ENCODE measurements around the gene C12orf56. TPM values are rescaled to one million over a fixed set of nuclear protein-coding genes. Genes with fewer than 3 reads are reported as not detected.
"Not testable (repeated sequence)": the region's sequence is repeated elsewhere in the genome, so short reads cannot be mapped to it uniquely, and the experiment has no call there.

C12orf56 gene
- total and polyA plus RNA-seq, 4 donors: 0.08 to 0.47 (median 0.24) TPM; not detected in 1

GRCh38 chr12:64293654-64294364, 96.7 kb downstream of the C12orf56 start:
- H3K9me3 ChIP-seq (ENCODE audit: control insufficient read depth in 4 of 4, low read length in 3 of 4): no peaks in the 10 kb centered on the region
- no peak overlapping the region for H3K4me3 ChIP-seq (ENCODE audit: low read depth in 1 of 3, low read length in 3 of 3)
- H3K27ac ChIP-seq (ENCODE audit: low read depth in 1 of 2, low read length in 2 of 2): no peak overlapping the region
- no peaks in the 10 kb centered on the region for H3K4me1 ChIP-seq (ENCODE audit: control insufficient read depth in 4 of 4, insufficient read depth in 4 of 4, low read length in 3 of 4)
- no peaks in the 10 kb centered on the region for H3K27me3 ChIP-seq (ENCODE audit: control insufficient read depth in 4 of 4, insufficient read depth in 4 of 4, low read length in 3 of 4)
- H3K36me3 ChIP-seq (ENCODE audit: control insufficient read depth in 4 of 4, insufficient read depth in 3 of 4, low read depth in 1 of 4, low read length in 3 of 4): no peaks in the 10 kb centered on the region
- 65% methylated on average over 4 of the region's 4 CpGs for WGBS
- no peak for TF ChIP-seq YY1 (IDR thresholded peaks at IDR 0.05)
- no peak for TF ChIP-seq TAF1 (conservative IDR thresholded peaks at IDR 0.05)
- TF ChIP-seq REST (IDR thresholded peaks at IDR 0.05): no peak
- no peak for TF ChIP-seq FOXA2 (IDR thresholded peaks at IDR 0.05)
- no peak for TF ChIP-seq HNF4A (conservative IDR thresholded peaks at IDR 0.05)
- no peak for TF ChIP-seq NR2F2 (IDR thresholded peaks at IDR 0.05)
- TF ChIP-seq GABPA (IDR thresholded peaks at IDR 0.05 in 1 of 2, conservative IDR thresholded peaks at IDR 0.05 in 1 of 2): no peak
- no peak for TF ChIP-seq RAD21 (IDR thresholded peaks at IDR 0.05)
- TF ChIP-seq HNF4G (IDR thresholded peaks at IDR 0.05): no peak
- TF ChIP-seq SP1 (IDR thresholded peaks at IDR 0.05): no peak
- TF ChIP-seq MAX (IDR thresholded peaks at IDR 0.05): no peak
- no peak for TF ChIP-seq JUND (IDR thresholded peaks at IDR 0.05)
- no peak for TF ChIP-seq FOXA1 (IDR thresholded peaks at IDR 0.05)
- TF ChIP-seq ATF3 (IDR thresholded peaks at IDR 0.05): no peak
- no peak for TF ChIP-seq CTCF (IDR thresholded peaks at IDR 0.05; ENCODE audit: low read depth, low read length, missing input control)
- no peak for TF ChIP-seq EGR1 (IDR thresholded peaks at IDR 0.05; ENCODE audit: low read depth in 2 of 2)
- no peak for TF ChIP-seq RXRA (IDR thresholded peaks at IDR 0.05)
- no peak for TF ChIP-seq ZBTB33 (IDR thresholded peaks at IDR 0.05)
- H3K9ac ChIP-seq (ENCODE audit: low read depth in 1 of 2, low read length in 2 of 2): no peak overlapping the region
- DNase-seq (ENCODE audit: low spot score): no peak

GRCh38 chr12:64293174-64293573, 97.4 kb downstream of the C12orf56 start:
- not testable (repeated sequence) for H3K4me3 ChIP-seq (ENCODE audit: low read depth in 1 of 3, low read length in 3 of 3); H3K4me1 ChIP-seq (ENCODE audit: control insufficient read depth in 4 of 4, insufficient read depth in 4 of 4, low read length in 3 of 4); H3K9ac ChIP-seq (ENCODE audit: low read depth in 1 of 2, low read length in 2 of 2); H3K27ac ChIP-seq (ENCODE audit: low read depth in 1 of 2, low read length in 2 of 2); H3K9me3 ChIP-seq (ENCODE audit: control insufficient read depth in 4 of 4, low read length in 3 of 4); DNase-seq (ENCODE audit: low spot score); H3K36me3 ChIP-seq (ENCODE audit: control insufficient read depth in 4 of 4, insufficient read depth in 3 of 4, low read depth in 1 of 4, low read length in 3 of 4); H3K27me3 ChIP-seq (ENCODE audit: control insufficient read depth in 4 of 4, insufficient read depth in 4 of 4, low read length in 3 of 4)
- 95% methylated on average over 14 of the region's 15 CpGs for WGBS
